ENCODE data around the gene ZSCAN9. TPM values are rescaled to one million over a fixed set of nuclear protein-coding genes. Genes with fewer than 3 reads are reported as not detected.

ZSCAN9 gene
- total RNA-seq, 1 experiment from 2014 or later, result 26.9 TPM

DNA sequence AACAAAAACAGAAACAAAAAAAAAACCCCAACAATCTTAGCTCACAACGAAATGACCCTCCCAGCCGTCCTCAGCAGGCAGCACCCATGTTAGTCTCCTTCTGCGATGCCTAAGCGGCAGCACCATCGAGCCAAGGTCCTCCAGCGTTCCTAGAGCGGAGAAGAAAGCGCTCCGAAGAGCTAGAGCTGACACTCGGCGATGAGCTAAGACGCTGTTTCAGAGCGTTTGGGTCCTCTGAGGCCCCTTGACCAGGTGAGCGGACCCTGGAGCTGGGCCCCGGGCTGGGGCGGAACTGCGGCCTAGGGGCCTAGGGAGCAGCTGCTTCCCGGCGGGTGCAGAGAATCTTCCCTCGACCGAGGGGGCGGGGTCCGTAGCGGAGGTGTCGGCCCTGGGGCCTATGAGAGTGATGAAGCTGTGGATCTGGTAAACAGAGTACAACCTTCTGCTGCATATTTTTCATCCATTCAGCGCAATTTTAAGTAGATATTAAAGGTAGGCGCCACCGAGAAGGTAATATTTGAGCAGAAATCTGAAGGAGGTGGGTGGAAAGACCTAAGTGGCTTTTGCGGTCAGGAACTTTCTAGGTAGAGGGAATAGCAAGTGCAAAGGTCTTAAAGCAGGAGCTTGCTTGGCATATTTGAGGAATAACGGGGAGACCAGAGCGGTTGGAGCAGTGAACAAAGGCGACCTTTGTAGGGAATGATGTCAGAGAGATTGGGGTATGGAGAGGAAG lies 42.1 kb downstream of the ZSCAN9 start, which contains the start of gene ZSCAN26:
ZSCAN26 (plus strand) TSS at position 182 of the 733 bp plus-strand sequence. CDS start 4,777 bp downstream, outside the sequence.
- DNase-seq (ENCODE audit: low read depth), result peak; percentile 93

- no peak for DNase-seq (ENCODE audit: low read depth)
These were observed 42.6 kb downstream of the ZSCAN9 start for GRCh38 chr6:28267695-28268059.

- peak; percentile 95 for DNase-seq (ENCODE audit: low read depth)
These were observed 44.4 kb downstream of the ZSCAN9 start for GRCh38 chr6:28269492-28269891.

GRCh38 chr6:28274888-28275287 lies 49.8 kb downstream of the ZSCAN9 start:
- no peak for DNase-seq (ENCODE audit: low read depth)

- DNase-seq (ENCODE audit: low read depth), result no peak
These were observed 52.7 kb downstream of the ZSCAN9 start for GRCh38 chr6:28277746-28278145.

GRCh38 chr6:28280595-28281287 lies 55.7 kb downstream of the ZSCAN9 start:
- no peak for DNase-seq (ENCODE audit: low read depth)

- DNase-seq (ENCODE audit: low read depth), result peak; percentile 80
These were observed 56.4 kb downstream of the ZSCAN9 start, which contains the start of gene PGBD1 for GRCh38 chr6:28281288-28282064. TSS of gene PGBD1 (plus strand) at chr6:28281572. CDS start at chr6:28283814, 2,242 bp downstream.

- peak; percentile 7 for DNase-seq (ENCODE audit: low read depth)
These were observed 57.9 kb downstream of the ZSCAN9 start for GRCh38 chr6:28282926-28283325.

Other genes starting within 250 kb of the ZSCAN9 start
- gene ZNF165, start 144.7 kb upstream of the ZSCAN9 start, total RNA-seq (2014; rRNA removed; shearing (Covaris generic)), result 0.89 and 1.6 TPM in 2 replicates
- 1.9 and 7.8 TPM in 2 replicates for gene ZSCAN16, start 100.7 kb upstream of the ZSCAN9 start, total RNA-seq (2014; rRNA removed; shearing (Covaris generic))
- 16.4 and 20.6 TPM in 2 replicates for gene ZKSCAN8, start 83.4 kb upstream of the ZSCAN9 start, total RNA-seq (2014; rRNA removed; shearing (Covaris generic))
- 3.7 and 11.5 TPM in 2 replicates for gene ZKSCAN4, start 27.0 kb downstream of the ZSCAN9 start, total RNA-seq (2014; rRNA removed; shearing (Covaris generic))
- not detected in 2 replicates for gene NKAPL, start 34.0 kb downstream of the ZSCAN9 start, total RNA-seq (2014; rRNA removed; shearing (Covaris generic))
- gene ZSCAN26, start 41.9 kb downstream of the ZSCAN9 start, total RNA-seq (2014; rRNA removed; shearing (Covaris generic)), result 18.0 and 30.6 TPM in 2 replicates
- 10.5 and 11.9 TPM in 2 replicates for gene PGBD1, start 56.3 kb downstream of the ZSCAN9 start, total RNA-seq (2014; rRNA removed; shearing (Covaris generic))
- 19.7 and 20.4 TPM in 2 replicates for gene ZSCAN31, start 110.9 kb downstream of the ZSCAN9 start, total RNA-seq (2014; rRNA removed; shearing (Covaris generic))
- 4.6 and 8.1 TPM in 2 replicates for gene ZKSCAN3, start 124.7 kb downstream of the ZSCAN9 start, total RNA-seq (2014; rRNA removed; shearing (Covaris generic))
- 4.1 and 6.3 TPM in 2 replicates for gene ZSCAN12, start 174.5 kb downstream of the ZSCAN9 start, total RNA-seq (2014; rRNA removed; shearing (Covaris generic))
- gene ZSCAN23, start 218.2 kb downstream of the ZSCAN9 start, total RNA-seq (2014; rRNA removed; shearing (Covaris generic)), result 8.2 and 16.2 TPM in 2 replicates

Measured in M059J (cell line).